SIG-M5 treated with dmso at 0.1 percent for 504 hours (cell line): ENCODE data around the gene WDFY4.
A peak's percentile ranks its signal among the peaks of the same experiment; 100 is the strongest.

Experiments
- DNase-seq: peaks from one replicate; lab custom pipeline; 2025; ENCODE audit not compliant: unreplicated experiment; lab: John Stamatoyannopoulos, UW

Gene WDFY4

DNA sequence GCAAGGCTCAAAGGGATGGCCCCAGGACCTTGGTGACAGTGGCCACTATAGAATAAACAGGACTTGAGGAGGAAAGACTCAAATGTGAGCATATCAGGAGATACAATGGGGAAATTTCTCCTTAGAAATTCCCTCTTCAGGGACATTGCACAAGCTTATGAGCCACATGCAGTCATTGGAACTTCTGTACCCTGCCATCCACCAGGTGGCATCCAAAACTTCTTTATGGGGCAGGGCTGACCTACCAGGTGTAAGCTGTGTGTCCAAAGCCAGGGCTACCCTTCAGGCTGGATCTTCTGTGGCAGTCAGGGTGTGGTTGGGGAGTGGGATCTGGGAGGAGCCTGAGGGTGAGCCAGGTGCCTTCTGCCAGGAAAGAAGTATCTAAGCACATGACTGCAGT, 291.5 kb downstream of the WDFY4 start:
- no peak for DNase-seq

DNA sequence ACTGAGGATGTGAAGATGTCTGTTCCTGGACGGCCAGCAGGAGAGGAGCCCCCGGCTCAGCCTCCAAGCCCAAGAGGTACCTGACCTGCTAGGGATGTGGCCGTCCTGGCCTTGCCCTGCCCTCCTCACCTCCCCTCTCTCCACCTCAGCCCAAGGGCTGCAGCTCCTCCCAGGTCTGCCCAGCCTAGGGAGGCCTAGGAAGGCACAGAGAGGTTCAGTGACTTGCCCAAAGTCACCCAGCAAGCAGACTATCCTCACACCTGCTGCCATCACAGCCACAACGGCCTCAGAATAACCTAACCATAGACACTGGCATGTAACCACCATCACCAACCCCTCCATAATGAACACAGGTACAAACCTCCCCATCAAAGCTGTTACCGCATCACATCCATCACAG, 293.6 kb downstream of the WDFY4 start:
- no peak for DNase-seq

GRCh38 chr10:48981310-48981907, 296.7 kb downstream of the WDFY4 start:
- peak; percentile 9 for DNase-seq

DNA sequence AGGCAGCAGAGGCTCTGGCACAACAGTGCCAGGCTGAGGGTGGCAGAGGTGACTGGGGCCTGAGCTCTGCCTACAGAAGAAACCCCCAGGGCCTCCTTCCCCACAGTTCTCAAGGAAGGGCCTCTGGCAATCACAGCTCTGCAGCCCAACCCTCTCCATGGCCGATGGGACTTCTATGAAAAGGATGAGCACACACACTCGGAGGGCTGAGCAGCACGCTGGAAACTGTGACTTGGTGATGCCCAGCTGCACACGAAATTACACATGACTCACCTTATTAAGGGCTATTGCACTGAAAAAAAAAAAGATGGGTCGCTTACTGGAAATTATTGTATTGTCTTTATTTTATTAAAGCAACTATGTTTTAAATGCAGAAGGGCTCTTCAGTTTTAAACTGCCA, 297.9 kb downstream of the WDFY4 start:
- DNase-seq = no peak

DNA sequence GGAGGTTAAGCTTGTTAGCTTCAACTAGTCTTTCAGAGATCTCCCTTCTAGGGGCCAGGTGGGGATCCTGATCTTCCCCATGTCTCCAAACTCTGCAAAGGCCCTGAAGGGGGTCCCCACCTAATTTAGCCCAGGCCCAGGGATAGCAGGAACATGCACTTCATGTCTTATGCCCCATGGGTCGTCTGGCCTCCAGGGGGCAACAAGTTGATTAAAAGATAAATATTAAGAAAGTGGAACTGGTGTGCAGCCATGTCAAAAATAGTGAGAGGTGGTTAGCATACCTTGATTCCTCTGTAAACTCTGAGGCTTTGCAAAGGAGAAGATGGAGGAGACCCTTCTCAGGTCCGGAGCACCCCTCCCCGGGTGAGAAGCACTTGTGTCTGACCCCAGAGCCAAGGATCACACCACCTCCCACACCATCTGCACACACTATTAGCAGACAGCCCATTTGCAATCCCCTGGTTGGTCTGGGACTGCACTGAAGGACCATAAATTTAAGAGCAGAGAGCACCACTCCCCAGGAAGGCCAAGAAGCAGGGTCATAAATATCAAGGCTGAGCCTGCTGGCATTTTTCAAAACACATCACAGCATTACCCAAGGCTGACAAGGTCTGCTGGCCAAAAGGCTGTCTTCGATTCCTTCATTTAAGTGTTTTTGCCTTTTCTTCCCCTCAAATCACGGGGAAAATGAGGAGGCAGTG, 299.1 kb downstream of the WDFY4 start:
- DNase-seq = no peak

DNA sequence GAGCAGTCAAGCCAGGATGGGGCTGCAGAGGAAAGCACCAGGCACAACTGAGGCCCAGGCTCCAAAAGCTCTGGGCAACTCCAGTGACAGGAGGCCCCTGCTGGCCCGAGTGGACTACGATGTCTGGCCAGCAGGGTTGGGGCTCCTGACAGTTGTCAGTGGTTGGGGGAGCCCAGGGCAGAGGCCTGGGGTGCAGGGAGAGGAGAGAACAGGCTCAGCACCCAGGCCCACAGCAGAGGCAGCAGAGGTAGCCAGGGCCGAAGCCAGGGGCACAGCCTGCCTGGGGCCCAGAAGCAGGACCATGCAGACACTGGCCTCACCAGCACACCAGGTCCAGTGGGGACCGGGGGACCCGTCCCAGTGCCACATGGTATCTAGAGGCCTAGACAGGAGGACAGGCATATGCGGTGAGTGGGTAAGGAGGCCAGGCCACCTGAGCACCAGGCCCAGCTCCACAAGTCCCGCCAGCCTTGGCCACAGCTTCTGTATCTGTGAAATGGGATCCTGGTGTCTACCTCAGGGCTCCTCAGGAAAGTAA, 301.0 kb downstream of the WDFY4 start:
- no peak for DNase-seq

GRCh38 chr10:48990226-48990625, 305.6 kb downstream of the WDFY4 start:
- DNase-seq = no peak

GRCh38 chr10:48993627-48994026, 309.0 kb downstream of the WDFY4 start:
- no peak for DNase-seq

DNA sequence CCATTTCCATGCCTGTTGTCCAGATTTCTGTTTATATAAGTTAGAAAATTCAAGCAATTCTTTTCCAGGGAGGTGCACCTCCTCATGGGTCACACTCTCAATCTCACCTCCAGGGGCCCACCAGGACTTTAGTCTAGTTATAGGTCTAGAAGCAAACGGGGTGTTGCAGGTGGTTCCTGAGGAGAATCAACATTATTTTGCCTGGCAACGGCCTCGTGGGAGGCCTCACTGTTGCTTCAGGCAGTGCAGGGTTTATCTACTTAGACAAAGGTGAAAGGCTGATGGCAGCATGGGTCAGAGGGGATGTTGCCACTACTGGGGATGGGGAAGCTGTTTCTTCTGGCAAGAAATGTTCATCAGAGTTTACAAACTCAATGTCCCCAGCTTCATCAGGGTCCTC, 311.7 kb downstream of the WDFY4 start:
- no peak for DNase-seq

- DNase-seq = no peak
These were observed 314.7 kb downstream of the WDFY4 start for GRCh38 chr10:48999346-48999745.

- no peak for DNase-seq
These were observed 316.0 kb downstream of the WDFY4 start for GRCh38 chr10:49000437-49001398.

DNA sequence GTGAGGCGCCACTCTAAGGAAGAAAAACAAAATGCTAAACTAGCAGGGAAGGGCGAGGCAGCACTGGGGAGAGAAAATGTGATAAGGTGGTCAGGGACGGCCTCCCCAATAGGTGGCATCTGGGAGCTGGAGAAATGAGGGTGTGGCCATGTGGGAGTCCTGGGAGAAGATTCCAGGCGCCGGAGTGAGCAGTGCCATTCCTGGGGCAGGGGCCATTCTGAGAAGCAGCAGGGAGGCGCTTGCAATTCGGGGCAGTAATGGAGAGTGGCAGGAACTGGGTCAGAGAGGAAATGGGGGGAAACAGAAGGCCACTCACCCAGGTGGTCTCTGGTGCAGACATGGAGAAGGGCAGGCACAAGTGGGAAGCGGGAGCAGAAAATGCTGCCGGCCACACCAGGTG, 316.7 kb downstream of the WDFY4 start:
- no peak for DNase-seq

- DNase-seq = no peak
These were observed 317.4 kb downstream of the WDFY4 start for GRCh38 chr10:49001870-49002672.

GRCh38 chr10:49005270-49005669, 320.6 kb downstream of the WDFY4 start:
- no peak for DNase-seq

GRCh38 chr10:49007129-49007528, 322.5 kb downstream of the WDFY4 start:
- no peak for DNase-seq

DNA sequence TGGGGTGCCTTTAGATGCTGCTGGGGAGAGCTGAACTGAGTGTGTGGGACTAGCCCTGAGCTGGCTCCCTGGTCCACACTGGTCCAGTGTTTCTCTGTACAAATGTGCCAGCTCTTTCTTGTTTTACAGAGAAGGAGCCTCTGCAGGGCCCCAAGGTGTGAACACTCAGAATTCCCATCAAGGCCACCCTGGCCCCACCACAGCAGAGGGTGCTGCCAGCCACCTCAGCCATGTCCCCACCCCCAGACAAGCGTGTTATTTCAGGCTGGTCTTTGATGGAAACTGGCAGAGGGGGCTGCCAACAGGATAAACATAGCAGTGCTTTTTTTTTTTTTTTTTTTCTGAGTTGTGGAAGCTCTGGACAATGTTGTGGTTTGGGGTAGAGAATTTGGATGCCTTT, 323.4 kb downstream of the WDFY4 start:
- DNase-seq = no peak

GRCh38 chr10:49008505-49009198, 324.0 kb downstream of the WDFY4 start:
- no peak for DNase-seq

DNA sequence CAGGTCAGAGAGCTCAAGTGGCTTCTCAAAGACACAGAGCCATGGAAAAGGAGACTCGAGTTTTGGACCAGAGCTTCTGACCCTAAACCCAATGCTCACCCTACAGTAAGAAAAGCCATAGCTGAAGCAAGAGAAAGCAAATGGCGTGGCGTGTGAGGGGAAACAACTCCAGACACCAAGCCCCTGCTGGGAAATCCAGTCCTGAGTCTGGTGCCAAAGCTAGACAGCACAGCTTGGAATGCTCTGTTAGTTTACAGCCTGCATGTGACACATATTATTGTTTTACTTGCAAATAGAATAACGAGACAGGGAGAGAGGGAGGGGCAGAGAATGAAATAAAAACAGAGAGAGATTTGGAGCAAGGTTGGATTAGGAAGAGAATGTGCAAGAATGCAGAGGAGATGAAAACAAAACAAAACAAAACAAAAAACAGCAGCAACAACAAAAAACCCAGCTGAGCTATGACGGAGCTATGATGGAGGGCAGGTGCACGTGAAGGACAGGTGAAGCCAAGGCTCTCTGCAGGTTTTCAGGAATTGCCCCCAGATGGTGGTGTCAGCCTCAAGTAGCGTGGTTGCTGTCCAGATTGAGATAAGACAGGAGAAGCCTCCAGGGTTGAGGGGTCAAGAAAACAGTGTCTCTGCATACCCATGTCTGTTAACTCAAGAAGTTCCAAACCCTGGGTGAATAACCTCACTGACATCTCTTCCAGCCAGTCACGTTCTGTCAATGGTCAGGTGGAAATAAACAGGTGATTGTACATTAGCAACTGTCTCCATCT, 324.7 kb downstream of the WDFY4 start:
- DNase-seq = no peak

DNA sequence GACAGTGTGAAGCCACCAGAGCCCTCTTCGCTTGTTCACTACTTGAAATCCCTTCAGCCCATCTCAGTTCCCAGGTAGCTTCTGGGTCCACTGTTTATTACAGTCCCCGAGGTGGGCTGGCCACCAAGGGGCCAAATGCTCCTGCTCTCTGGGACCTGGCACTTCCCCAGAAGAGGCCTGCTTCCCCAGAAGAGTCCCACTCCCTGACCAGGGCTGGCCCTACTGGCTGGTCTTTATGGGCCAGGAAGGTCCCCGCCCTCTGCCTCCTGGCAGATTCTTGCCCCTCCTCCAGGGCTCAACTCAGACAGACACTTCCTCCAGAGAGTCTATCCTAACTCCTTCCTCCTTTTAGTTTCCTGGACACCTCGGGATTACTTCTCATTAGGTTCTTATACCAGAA, 325.6 kb downstream of the WDFY4 start:
- DNase-seq = no peak
